ENCODE measurements around the gene ZNF525. TPM values are rescaled to one million over a fixed set of nuclear protein-coding genes. Genes with fewer than 3 reads are reported as not detected.
"Not testable (repeated sequence)": the region's sequence is repeated elsewhere in the genome, so short reads cannot be mapped to it uniquely, and the experiment has no call there.

The ZNF525 gene
- total RNA-seq, 1 donor: 3.9 TPM

DNA sequence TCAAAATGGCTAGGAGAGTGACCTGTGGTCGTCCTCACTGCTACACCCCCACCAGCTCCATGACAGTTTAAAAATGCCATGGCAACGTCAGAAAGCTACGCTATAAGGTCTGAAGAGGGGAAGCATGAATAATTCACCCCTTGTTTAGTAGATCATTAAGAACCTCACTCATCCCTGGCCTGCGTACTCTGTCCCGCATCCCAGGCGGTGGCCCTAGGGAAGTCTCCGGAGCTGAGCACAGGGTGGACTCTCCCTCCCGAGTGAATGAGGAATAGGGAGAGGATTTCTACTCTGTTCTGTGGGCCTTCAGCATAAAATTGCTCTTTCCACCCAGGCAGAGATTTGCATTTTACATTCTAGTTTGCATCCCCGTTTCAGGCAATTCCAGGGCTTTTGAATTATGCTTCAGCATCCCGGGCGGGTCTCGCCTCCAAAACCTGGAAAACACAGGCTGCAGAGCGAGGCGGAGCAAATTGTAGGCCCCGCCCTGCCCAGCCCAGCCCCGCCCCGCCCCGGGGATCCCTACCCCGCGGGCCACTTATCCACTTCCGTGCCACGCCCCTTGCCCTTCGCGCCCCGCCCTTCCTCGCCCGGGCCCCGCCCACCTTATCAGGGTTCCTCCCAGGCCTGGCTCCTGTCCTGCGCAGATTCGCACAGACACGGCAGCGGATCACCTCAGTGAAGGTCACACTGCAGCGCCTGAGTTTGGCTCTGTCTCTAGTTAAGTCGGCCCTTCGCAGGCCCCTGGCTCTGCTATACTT is 7.5 kb upstream of the ZNF525 start:
- no peak for DNase-seq (ENCODE audit: low read depth)
- no peak for TF ChIP-seq CTCF (IDR thresholded peaks at IDR 0.05; ENCODE audit: insufficient read depth, low read length)
- no peak overlapping the region for H3K4me3 ChIP-seq (ENCODE audit: low read depth, low read length)

DNA sequence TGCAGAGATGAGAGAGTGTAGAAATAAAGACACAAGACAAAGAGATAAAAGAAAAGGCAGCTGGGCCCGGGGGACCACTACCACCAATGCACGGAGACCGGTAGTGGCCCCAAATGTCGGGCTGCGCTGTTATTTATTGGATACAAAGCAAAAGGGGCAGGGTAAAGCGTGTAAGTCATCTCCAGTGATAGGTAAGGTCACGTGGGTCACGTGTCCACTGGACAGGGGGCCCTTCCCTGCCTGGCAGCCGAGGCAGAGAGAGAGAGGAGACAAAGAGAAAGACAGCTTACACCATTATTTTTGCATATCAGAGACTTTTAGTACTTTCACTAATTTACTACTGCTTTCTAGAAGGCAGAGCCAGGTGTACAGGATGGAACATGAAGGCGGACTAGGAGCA is 5.4 kb upstream of the ZNF525 start:
- DNase-seq (ENCODE audit: low read depth): not testable (repeated sequence)

DNA sequence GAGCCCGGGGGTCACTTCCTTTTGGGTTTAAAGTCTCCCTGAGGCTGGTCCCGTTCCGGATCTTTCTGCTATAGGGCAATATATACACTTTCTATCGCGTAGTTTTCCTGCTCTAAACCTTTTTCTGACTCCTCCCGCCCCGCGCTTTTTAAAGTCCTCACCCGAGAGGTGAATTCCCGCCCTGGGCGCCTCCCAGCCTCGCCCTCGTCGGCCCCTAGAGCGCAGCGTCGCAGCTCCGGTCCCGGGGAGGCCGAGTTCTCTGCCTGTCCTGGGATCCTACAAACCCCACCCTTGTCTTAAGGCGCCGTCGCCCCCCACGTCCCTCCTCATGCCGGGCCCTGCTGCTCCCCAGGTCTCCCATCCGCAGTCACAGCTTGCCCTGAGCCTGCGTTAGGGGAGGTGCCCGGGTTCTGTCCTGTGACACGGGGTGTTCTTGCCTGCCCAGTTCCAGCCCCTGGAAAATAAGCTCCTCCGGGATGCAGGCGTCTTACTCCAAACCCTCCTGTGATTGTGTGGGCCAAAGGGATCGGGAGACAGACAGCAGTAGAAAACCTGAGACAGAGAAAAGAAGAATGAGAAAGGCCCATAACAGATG is 491 bp downstream of the ZNF525 start:
- no peak for TF ChIP-seq CTCF (IDR thresholded peaks at IDR 0.05; ENCODE audit: insufficient read depth, low read length)
- no peak for DNase-seq (ENCODE audit: low read depth)
- peak overlapping the region; percentile 77 for H3K4me3 ChIP-seq (ENCODE audit: low read depth, low read length)

More for the DNA sequence above, 5.4 kb upstream of the ZNF525 start:
- H3K4me3 ChIP-seq (ENCODE audit: low read depth, low read length): not testable (repeated sequence)

GRCh38 chr19:53372196-53372595 is 6.7 kb downstream of the ZNF525 start:
- H3K4me3 ChIP-seq (ENCODE audit: low read depth, low read length): no peak overlapping the region
- TF ChIP-seq CTCF (IDR thresholded peaks at IDR 0.05; ENCODE audit: insufficient read depth, low read length): no peak
- DNase-seq (ENCODE audit: low read depth): no peak

- no peak for TF ChIP-seq CTCF (IDR thresholded peaks at IDR 0.05; ENCODE audit: insufficient read depth, low read length)
- DNase-seq (ENCODE audit: low read depth): no peak
- H3K4me3 ChIP-seq (ENCODE audit: low read depth, low read length): no peak overlapping the region
Observed at GRCh38 chr19:53374288-53374687, 8.8 kb downstream of the ZNF525 start.

- no peak for DNase-seq (ENCODE audit: low read depth)
- no peak overlapping the region for H3K4me3 ChIP-seq (ENCODE audit: low read depth, low read length)
- TF ChIP-seq CTCF (IDR thresholded peaks at IDR 0.05; ENCODE audit: insufficient read depth, low read length): no peak
Observed at GRCh38 chr19:53374743-53375142, 9.2 kb downstream of the ZNF525 start.

- TF ChIP-seq CTCF (IDR thresholded peaks at IDR 0.05; ENCODE audit: insufficient read depth, low read length): no peak
- no peak overlapping the region for H3K4me3 ChIP-seq (ENCODE audit: low read depth, low read length)
- no peak for DNase-seq (ENCODE audit: low read depth)
Observed at GRCh38 chr19:53381376-53381775, 15.9 kb downstream of the ZNF525 start.

All from fibroblast of the aortic adventitia (primary cell).